ENCODE measurements around the gene NUDT7. TPM values are rescaled to one million over a fixed set of nuclear protein-coding genes. Genes with fewer than 3 reads are reported as not detected.

NUDT7 gene
- total RNA-seq, 1 experiment from 2014 or later, result 5.2 TPM

GRCh38 chr16:77782694-77783093 is 60.4 kb downstream of the NUDT7 start:
- no peaks in the 10 kb centered on the region for H4K20me1 ChIP-seq (ENCODE audit: insufficient read depth)
- no peaks in the 10 kb centered on the region for H3K36me3 ChIP-seq (ENCODE audit: control insufficient read depth in 1 of 2, insufficient read depth in 2 of 2, low read length in 2 of 2)
- H2AFZ ChIP-seq (ENCODE audit: low read depth, low read length, poor library complexity, severe bottlenecking), result peak overlapping the region; percentile 75
- POLR2A ChIA-PET, result no interaction called here
- H3K4me2 ChIP-seq (ENCODE audit: low read length), result no peak overlapping the region
- H3K27ac ChIP-seq (ENCODE audit: low read depth, low read length), result no peak overlapping the region
- no peaks in the 10 kb centered on the region for H3K9me2 ChIP-seq (ENCODE audit: insufficient read depth)
- H3K9ac ChIP-seq (ENCODE audit: low read length), result no peak overlapping the region
- intact Hi-C loops (cut with micrococcal nuclease), result loop anchor here (1.0 kb wide), 1 partner anchor 107 kb away; no protein-coding TSS in a partner anchor
- H3K4me1 ChIP-seq (ENCODE audit: control insufficient read depth in 1 of 2, insufficient read depth in 2 of 2, low read length in 2 of 2), result peaks cover 2 to 15% of the 10 kb centered on the region in 2 experiments; a peak in 2 of 4 replicates
- BruUV-seq (replicated peaks), result no TSS peak
- no peak overlapping the region for H3K4me3 ChIP-seq (replicated peaks in 1 of 2; ENCODE audit: low read depth in 1 of 2, low read length in 2 of 2)
- TF ChIP-seq RAD21 (IDR thresholded peaks at IDR 0.05; ENCODE audit: low read depth), result peak; percentile 47; the same call in 1 of the 2 replicates
- TF ChIP-seq YY1 (IDR thresholded peaks at IDR 0.05; ENCODE audit: extremely low read depth, insufficient replicate concordance, low read depth, low read length), result no peak
- no peak for TF ChIP-seq ZFX (IDR thresholded peaks at IDR 0.05)
- peak; percentile 34 to 66 (median 57); a peak in 4 of 6 replicates for TF ChIP-seq CTCF (IDR thresholded peaks at IDR 0.05 in 2 of 3, conservative IDR thresholded peaks at IDR 0.05 in 1 of 3; ENCODE audit: borderline replicate concordance in 1 of 3, insufficient read depth in 1 of 3, low read depth in 2 of 3, low read length in 2 of 3)
- TF ChIP-seq ATF3 (IDR thresholded peaks at IDR 0.05), result no peak
- H3K9me3 ChIP-seq (ENCODE audit: control insufficient read depth in 1 of 2, insufficient read depth in 1 of 2, low read depth in 1 of 2, low read length in 2 of 2), result no peaks in the 10 kb centered on the region
- H3K27me3 ChIP-seq (ENCODE audit: insufficient read depth, low read length), result peaks cover 25% of the 10 kb centered on the region
- H3K79me2 ChIP-seq (ENCODE audit: insufficient read depth, low read length), result no peaks in the 10 kb centered on the region
- DNase-seq (ENCODE audit: low read depth, low spot score) (peak; percentile 7), ATAC-seq (peak; percentile 76; the same call in 1 of the 2 replicates)
- CTCF ChIA-PET, result no interaction called here
- RAD21 ChIA-PET (ENCODE audit: low non-redundant PET in 1 of 2, low total read pairs in 2 of 2, uncharacterized antibody in 2 of 2, unreplicated experiment in 2 of 2), result no interaction called here
